Ovary (tissue), 3 donors: ENCODE measurements around the gene CYB5R4.

Experiments used
- EP300 ChIP-seq: sonication (generic); formaldehyde crosslinking; IDR thresholded peaks from one replicate; pipeline ENCODE4 v1.6.1; 2017; ENCODE audit warnings: antibody characterized with exemption
- POLR2A ChIP-seq: fragments of 450-650 bp; IDR thresholded peaks from one replicate; pipeline ENCODE4 v1.6.1; 2017; ENCODE audit warnings: antibody characterized with exemption, mild to moderate bottlenecking, moderate library complexity
- TF ChIP-seq, protein P1 (sequence below), 3 donors: fragments of 450-650 bp in 2 of 3; fragments of 200-600 bp in 1 of 3; IDR thresholded peaks; one replicate each; pipeline versions ENCODE4 v1.5.1 to v1.8.0; 2016 to 2022; ENCODE audit warnings: antibody characterized with exemption in 3 of 3, mild to moderate bottlenecking in 1 of 3
- donor health status: DM: no; HTN: no; CAD: no.

DNA sequence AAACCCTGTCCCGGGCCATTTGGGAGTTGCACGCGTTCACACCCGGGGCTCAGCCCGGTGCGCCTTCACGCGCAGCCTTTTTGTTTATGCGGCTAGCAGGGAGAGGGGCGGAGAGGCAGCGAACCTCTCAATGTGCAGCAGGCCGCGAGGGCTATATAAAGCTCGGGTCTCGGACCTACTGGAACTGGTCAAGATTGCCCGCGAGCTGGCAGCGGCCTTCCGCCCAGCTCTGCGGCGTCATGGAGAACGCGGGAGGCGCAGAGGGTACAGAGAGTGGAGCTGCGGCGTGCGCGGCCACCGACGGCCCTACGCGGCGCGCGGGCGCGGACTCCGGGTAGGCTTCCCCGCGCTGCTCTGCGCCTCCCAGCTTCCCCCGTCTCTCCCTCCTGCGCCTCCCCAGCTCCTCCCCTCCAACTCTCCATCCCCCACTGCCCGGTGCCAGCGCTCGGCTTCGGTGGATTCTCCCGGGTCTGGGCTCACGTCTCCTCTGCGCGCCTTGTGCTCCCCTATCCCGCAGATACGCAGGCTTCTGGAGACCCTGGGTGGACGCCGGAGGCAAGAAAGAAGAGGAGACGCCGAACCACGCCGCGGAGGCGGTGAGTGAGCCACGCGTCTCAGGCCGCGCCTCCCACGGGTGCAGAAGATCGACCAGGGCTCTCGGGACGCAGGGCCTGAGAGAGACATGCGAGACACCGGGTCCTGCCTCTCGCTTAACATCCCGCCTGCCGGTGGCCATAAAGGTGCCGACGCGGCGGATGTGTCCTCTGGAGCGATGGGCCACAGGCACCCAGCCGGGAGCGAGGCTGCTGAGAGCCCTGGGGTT, 6.1 kb upstream of the CYB5R4 start, which contains the start of gene RIPPLY2:
- TF ChIP-seq, protein P1, sequence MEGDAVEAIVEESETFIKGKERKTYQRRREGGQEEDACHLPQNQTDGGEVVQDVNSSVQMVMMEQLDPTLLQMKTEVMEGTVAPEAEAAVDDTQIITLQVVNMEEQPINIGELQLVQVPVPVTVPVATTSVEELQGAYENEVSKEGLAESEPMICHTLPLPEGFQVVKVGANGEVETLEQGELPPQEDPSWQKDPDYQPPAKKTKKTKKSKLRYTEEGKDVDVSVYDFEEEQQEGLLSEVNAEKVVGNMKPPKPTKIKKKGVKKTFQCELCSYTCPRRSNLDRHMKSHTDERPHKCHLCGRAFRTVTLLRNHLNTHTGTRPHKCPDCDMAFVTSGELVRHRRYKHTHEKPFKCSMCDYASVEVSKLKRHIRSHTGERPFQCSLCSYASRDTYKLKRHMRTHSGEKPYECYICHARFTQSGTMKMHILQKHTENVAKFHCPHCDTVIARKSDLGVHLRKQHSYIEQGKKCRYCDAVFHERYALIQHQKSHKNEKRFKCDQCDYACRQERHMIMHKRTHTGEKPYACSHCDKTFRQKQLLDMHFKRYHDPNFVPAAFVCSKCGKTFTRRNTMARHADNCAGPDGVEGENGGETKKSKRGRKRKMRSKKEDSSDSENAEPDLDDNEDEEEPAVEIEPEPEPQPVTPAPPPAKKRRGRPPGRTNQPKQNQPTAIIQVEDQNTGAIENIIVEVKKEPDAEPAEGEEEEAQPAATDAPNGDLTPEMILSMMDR (IDR thresholded peaks at IDR 0.05) = no peak
- TF ChIP-seq POLR2A (no peak), EP300 (no peak)
